HG03097 (cell line): ENCODE data around the gene MCRIP2.

ENCODE experiments used
- ATAC-seq: cut with Tn5 transposase; IDR thresholded peaks from one replicate; pipeline ENCODE4 v1.9.1; 2021; ENCODE audit not compliant: unreplicated experiment, low FRiP score

MCRIP2 gene

GRCh38 chr16:667780-668518, 26.3 kb downstream of the MCRIP2 start, which contains the start of gene RHOT2:
Gene RHOT2, plus strand, starts transcription at chr16:668132. Its CDS starts 68 bp downstream, at chr16:668200.
- peak; percentile 82 for ATAC-seq

- peak; percentile 4 for ATAC-seq
Observed at GRCh38 chr16:668519-669171, 27.0 kb downstream of the MCRIP2 start.

- ATAC-seq = no peak
Observed at GRCh38 chr16:669666-670065, 28.0 kb downstream of the MCRIP2 start.

- ATAC-seq = no peak
Observed at GRCh38 chr16:670485-671352, 29.1 kb downstream of the MCRIP2 start.

- no peak for ATAC-seq
Observed at GRCh38 chr16:671353-672131, 29.9 kb downstream of the MCRIP2 start.

GRCh38 chr16:672371-672770, 30.7 kb downstream of the MCRIP2 start:
- no peak for ATAC-seq

GRCh38 chr16:672851-673250, 31.2 kb downstream of the MCRIP2 start:
- no peak for ATAC-seq

DNA sequence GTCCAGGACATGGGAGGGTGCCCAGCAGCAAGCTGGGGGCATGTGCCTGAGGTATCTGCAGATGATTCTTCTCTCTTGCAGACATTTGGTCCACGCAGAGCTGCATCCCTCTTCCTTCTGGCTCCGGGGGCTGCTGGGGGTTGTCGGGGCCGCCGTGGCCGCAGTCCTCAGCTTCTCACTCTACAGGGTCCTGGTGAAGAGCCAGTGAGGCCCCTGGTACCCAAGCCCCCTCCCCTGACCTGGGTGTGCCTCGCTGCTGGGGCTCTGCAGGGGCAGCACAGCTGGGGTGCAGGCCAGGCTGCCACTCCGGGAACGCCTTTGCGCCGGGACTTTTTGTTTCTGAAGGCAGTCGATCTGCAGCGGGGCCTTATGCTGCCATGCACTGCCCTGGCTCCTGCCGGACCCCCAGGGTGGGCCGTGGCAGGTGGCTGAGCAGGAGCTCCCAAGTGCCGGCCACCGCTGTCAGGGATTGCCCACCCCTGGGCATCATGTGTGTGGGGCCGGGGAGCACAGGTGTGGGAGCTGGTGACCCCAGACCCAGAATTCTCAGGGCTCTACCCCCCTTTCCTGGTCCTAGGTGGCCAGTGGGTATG, 31.9 kb downstream of the MCRIP2 start:
- ATAC-seq = no peak

DNA sequence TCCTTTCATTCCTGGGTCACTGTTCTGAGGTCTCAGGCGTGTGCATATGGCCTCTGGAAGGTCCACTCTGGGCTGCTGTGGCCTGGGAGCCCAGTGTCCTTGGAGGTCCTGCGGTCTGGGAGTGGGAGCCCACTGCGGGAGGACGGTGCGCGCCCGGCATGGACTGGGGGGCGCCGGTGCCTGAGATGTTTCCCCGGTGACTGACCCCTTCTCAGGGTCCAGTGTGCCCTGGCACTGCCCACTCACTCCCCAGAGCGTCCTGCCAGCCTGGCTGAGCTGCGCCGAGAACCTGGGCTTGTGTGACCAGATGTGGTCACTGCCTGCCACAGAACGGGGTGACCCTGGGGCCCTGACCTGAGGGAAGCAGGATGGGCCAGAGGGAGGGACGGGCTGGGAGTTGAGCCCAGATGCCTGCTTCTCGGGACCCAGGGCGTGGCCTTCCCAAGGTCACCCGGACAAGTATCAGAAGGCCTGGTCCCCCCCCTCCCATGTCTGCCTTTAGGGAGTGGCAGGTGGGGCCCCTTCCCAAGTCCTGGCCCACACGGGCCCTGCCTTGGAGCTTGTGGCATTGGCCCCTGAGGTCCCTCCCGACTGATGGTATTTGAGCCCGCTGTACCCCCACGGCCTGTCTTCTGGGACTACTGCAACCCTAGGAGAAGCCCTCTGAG, 32.7 kb downstream of the MCRIP2 start:
- no peak for ATAC-seq

DNA sequence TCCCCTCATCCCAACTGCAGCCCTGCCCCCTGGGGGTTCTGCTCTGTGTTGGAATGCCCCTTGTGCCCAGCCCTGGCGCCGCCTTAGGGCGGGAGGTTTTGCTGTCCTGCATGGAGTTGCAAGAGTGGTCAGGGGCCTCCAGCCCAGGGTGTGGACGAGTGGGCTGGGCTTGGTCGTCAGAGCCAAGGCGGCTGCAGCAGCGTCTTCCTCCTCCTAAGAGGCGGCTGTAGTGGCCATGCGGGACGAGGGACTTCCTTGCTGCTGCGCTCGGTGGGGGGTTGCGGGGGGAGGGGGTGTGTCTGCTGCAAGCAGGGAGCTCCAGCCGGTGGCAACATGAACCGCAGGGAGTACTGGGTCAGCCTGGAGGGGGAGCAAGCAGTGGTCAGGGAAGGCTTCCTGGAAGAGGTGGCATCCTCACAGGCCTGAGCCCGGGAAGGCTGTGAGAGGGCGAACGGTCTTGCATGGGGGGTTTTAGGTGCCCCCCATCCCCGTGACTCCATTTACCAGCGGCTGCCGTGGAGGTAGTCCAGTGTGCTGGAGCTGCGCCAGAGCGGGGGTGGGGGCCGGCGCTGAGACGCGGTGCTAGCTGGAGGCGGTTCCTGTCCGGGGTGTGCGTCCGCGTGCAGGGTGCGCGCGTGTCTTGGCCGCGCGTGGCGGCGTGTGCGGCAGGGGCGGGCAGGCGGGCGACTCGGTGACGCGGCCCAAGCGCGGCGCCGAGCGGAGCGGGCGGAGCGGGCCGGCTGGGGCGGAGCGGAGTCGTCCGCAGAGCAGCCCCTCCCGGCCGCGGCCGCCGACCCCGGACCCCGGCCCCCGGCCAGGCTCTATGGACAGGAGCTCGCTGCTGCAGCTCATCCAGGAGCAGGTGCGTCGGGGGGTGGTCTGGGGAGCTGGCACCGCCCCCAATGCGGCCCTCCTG, 33.6 kb downstream of the MCRIP2 start, which contains the start of gene RHBDL1:
Gene RHBDL1, plus strand, starts transcription at position 704 of the 916 bp plus-strand sequence. Its CDS starts 120 bp downstream, at position 824.
- no peak for ATAC-seq

DNA sequence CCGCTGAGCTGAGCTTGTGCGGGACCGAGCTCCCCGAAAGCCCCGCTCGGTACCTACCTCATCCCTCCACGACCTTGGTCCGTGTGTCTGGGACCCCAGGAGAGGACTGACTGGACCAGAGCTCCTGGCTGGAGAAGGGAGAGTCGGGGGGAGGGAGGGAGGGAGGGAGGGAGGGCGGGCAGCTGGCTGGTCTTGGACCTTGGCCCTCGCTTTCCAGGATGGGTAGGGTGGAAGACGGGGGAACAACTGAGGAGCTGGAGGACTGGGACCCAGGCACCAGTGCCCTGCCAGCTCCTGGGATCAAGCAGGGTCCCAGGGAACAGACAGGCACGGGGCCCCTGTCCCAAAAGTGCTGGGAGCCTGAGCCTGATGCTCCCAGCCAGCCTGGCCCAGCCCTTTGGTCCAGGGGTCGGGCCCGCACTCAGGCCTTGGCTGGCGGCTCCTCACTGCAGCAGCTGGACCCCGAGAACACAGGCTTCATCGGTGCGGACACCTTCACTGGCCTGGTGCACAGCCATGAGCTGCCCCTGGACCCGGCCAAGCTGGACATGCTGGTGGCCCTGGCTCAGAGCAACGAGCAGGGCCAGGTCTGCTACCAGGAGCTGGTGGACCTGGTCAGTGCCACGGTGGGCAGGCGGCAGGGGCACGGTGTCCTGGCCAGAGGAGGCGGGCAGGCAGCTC, 34.4 kb downstream of the MCRIP2 start:
- ATAC-seq = no peak

GRCh38 chr16:676565-676902, 34.9 kb downstream of the MCRIP2 start:
- no peak for ATAC-seq

- ATAC-seq = no peak
Observed at GRCh38 chr16:676913-677312, 35.3 kb downstream of the MCRIP2 start.

- no peak for ATAC-seq
Observed at GRCh38 chr16:677316-678190, 35.9 kb downstream of the MCRIP2 start.

- no peak for ATAC-seq
Observed at GRCh38 chr16:678209-678857, 36.7 kb downstream of the MCRIP2 start.
